Cardiac muscle cell (in vitro differentiated cells and primary cell): ENCODE results near the gene SND1. TPM values are rescaled to one million over a fixed set of nuclear protein-coding genes. Genes with fewer than 3 reads are reported as not detected.

Experiments
- DNase-seq, 2 donors: peaks; one replicate each; pipeline versions ENCODE4 v3.0.0 to v3.0.0-alpha.2; 2010 to 2017; ENCODE audit warnings: low read depth in 1 of 2, low spot score in 1 of 2
- H3K27ac ChIP-seq: fragments of 200-600 bp; sonication (generic); 2 replicates; pipeline ENCODE4 v1.5.1; 2016
- H3K27me3 ChIP-seq: fragments of 200-600 bp; sonication (generic); 2 replicates; pipeline ENCODE4 v1.6.0; 2016; ENCODE audit warnings: control low read depth
- H3K36me3 ChIP-seq: fragments of 200-600 bp; sonication (generic); 2 replicates; pipeline ENCODE4 v1.5.1; 2016; ENCODE audit warnings: control low read depth
- H3K4me1 ChIP-seq: fragments of 200-600 bp; sonication (generic); 2 replicates; pipeline ENCODE4 v1.8.1; 2017; ENCODE audit warnings: low read depth, mild to moderate bottlenecking, mixed run types
- H3K4me3 ChIP-seq: fragments of 200-600 bp; sonication (generic); 2 replicates; pipeline ENCODE4 v1.5.1; 2016; ENCODE audit warnings: mild to moderate bottlenecking
- H3K9me3 ChIP-seq: fragments of 200-600 bp; sonication (generic); 2 replicates; pipeline ENCODE4 v1.5.1; 2017; ENCODE audit warnings: low read depth, mild to moderate bottlenecking, control low read depth
- polyA plus RNA-seq: library from polyadenylated mRNA; unstranded; fragments of >200 nt; fragmentation: Nextera tagmentation; extraction: Ambion mirVana; gene quantifications from 2 replicates; pipeline ENCODE4 v1.2.1, GENCODE V29; 2016
- total RNA-seq: library from RNA; depleted of rRNA; stranded (reverse); fragments of >200 nt; gene quantifications from 2 replicates; pipeline ENCODE4 v1.2.3, GENCODE V29; 2016
- TF ChIP-seq, protein P1 (sequence below): IDR thresholded peaks from 2 replicates; pipeline ENCODE4 v1.5.1; 2012; ENCODE audit warnings: low read depth, mild to moderate bottlenecking, low read length

SND1 gene
- total and polyA plus RNA-seq, 2 experiments from 2014 or later, result 114 to 172 TPM

DNA sequence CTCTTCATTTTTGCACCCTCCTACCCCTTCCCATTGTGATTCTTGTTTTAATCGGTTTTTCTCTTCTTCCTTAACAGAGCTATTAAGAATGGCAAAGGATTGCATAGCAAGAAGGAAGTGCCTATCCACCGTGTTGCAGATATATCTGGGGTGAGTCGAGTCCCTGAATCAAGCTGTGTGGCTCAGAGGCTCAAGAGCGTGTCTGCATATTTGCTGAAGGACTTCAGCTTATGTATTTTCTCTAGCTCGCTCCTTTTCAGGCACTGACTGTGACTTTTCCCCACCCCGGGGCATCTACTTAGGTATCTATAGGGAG lies 252.6 kb downstream of the SND1 start:
- Histone ChIP-seq H3K4me3 (no peak overlapping the region), H3K27ac (no peak overlapping the region), H3K36me3 (no peaks in the 10 kb centered on the region), H3K9me3 (no peaks in the 10 kb centered on the region), H3K27me3 (no peaks in the 10 kb centered on the region), H3K4me1 (peaks cover 41% of the 10 kb centered on the region)
- TF ChIP-seq, protein P1, sequence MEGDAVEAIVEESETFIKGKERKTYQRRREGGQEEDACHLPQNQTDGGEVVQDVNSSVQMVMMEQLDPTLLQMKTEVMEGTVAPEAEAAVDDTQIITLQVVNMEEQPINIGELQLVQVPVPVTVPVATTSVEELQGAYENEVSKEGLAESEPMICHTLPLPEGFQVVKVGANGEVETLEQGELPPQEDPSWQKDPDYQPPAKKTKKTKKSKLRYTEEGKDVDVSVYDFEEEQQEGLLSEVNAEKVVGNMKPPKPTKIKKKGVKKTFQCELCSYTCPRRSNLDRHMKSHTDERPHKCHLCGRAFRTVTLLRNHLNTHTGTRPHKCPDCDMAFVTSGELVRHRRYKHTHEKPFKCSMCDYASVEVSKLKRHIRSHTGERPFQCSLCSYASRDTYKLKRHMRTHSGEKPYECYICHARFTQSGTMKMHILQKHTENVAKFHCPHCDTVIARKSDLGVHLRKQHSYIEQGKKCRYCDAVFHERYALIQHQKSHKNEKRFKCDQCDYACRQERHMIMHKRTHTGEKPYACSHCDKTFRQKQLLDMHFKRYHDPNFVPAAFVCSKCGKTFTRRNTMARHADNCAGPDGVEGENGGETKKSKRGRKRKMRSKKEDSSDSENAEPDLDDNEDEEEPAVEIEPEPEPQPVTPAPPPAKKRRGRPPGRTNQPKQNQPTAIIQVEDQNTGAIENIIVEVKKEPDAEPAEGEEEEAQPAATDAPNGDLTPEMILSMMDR, result no peak
- no peak for DNase-seq

DNA sequence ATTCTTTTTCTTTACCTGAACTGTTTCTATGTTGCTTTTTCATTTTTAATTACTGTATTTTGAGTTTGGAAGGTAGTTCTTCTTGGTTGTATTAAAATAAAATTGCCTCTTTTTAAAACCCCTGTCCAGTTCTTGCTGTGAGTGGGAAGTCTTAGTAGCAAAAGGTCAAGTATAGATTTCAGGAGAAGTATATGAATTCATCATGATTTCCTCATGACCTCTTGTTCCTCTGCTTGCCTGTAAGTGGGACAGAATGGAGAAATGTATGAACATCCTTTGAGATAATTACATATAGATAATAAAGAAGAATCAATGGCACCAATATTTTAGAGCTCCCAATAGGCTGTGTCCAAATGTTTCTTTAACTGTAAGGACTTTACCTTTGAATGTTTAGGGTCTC lies 253.0 kb downstream of the SND1 start:
- no peaks in the 10 kb centered on the region for H3K27me3 ChIP-seq
- H3K4me1 ChIP-seq, result peaks cover 41% of the 10 kb centered on the region
- TF ChIP-seq, protein P1, result no peak
- H3K9me3 ChIP-seq, result no peaks in the 10 kb centered on the region
- H3K36me3 ChIP-seq, result no peaks in the 10 kb centered on the region
- no peak overlapping the region for H3K4me3 ChIP-seq
- DNase-seq, result no peak
- no peak overlapping the region for H3K27ac ChIP-seq

DNA sequence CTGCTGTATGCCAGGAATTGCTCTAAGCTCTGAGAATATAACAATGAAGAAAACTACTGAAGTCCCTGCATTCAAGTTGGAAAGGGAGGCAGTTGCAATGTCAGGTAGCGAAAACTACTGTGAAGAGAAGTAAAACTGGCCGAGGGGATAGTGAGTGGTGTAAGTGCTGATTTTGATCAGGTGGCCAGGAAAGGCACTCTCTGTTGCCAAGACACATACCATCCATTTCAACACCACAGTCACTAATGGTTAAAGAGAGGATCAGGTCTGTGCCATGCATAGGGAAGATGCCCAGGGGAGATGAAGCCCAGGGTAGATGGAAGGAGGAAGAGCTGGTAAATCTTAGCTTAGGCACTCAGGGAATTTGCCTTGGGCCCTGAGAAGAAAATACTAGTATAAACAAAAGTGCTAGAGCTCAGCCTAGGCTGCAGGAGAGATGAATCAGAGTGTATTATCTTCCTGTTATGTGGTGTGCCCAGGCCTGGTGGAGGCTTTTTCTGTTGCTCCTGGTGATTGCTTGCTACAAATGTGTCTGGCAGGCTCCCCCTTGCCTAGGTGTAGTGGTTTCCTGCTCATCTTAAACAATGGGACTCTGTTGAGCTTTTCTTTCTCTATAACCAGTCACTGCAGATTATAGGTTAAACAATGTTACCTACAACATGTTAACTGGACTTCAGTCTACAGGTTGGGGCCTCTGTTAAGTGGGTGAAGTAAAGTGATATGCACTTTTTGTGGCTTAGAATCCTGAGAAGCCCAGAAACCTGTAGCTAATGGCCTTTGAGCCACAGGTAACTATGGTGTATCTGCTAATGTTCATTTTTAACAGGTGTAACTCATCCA lies 253.7 kb downstream of the SND1 start:
- no peaks in the 10 kb centered on the region for H3K9me3 ChIP-seq
- H3K4me1 ChIP-seq, result peaks cover 35% of the 10 kb centered on the region
- H3K27me3 ChIP-seq, result no peaks in the 10 kb centered on the region
- no peak overlapping the region for H3K4me3 ChIP-seq
- no peak for DNase-seq
- no peak overlapping the region for H3K27ac ChIP-seq
- H3K36me3 ChIP-seq, result no peaks in the 10 kb centered on the region
- TF ChIP-seq, protein P1, result no peak

DNA sequence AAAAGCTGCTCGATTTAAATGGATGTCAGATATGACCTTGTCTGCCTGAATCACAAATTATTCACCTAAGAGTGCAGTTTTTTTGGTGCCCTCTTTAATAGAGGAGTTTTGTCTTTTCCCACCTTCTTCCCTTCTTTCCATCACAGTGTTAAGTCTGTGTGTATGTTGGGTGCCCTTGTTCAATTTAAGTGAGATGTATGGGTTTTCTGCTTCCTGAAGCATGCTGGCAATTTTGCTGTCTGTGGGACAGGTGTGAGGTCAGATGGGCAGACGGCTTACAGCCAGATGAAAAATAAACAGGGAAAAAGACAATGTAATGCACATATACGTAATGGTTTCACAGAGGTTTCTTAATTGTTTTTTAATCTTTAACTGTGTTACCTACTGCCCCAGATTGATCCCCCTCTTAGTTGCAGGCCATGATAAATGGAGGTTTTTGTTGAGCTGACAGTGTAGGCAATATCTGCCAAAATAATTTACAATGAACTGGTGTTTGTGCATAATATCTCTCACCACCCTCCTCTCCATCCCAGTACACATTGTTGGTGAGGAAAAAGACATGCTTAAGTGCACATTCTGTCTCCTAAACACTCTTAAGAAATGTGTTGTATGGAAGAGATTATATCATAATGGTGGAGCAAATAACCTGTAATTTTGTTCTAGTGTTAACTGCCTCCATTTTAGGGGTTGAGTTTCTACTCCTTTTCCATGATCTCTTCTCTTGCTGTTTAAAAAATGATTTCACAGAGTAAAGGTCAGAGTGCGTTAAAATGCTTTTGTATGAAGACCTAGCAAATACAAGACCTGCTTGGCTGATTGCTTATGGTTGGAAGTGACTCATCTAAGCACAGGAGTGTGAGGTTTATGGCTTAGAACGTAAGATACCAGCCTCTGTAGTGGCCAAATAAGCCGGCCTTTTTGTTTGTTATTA lies 255.4 kb downstream of the SND1 start:
- no peaks in the 10 kb centered on the region for H3K9me3 ChIP-seq
- peaks cover 23% of the 10 kb centered on the region for H3K4me1 ChIP-seq
- H3K27me3 ChIP-seq, result no peaks in the 10 kb centered on the region
- H3K27ac ChIP-seq, result no peak overlapping the region
- no peaks in the 10 kb centered on the region for H3K36me3 ChIP-seq
- DNase-seq, result no peak
- no peak overlapping the region for H3K4me3 ChIP-seq
- TF ChIP-seq, protein P1, result no peak

DNA sequence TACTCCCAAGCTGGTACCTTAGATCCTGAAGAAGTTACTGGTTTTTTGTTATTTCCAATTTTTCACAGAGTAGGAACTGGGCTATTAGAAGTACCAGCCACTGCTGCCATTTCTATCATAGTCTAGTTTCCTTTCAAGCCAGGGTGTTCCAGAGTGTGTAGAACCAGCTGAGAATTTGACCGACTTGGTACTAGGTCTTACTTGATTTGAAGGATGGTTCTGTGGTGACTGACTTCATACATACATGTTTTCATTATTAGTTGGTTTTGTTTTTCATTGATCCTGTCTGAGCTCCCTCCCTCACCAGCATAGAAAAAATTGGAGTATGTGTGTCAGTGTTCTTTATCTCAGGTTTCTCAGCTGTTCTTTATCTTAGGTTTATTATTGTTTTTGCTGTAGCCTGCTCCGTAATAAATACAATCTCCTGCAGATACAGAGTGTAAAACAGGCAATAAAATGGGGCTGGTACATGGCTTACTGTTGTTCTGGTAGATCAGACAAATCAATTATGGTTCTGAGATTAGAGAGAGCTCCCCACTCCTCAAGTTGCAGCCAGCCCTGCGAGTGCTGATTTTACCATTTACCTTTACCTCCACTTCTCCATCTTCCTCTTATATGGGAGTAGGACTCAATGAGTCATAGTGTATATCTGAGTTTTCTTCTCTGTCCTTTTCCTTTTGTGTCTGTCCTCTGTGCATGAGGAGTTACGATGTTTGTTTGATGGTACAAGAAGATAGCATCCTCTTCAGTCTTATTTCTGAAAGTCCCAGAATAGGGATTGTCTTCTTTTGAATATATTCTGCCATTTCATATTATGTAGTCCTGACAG lies 256.6 kb downstream of the SND1 start:
- H3K36me3 ChIP-seq, result no peaks in the 10 kb centered on the region
- peaks cover 26% of the 10 kb centered on the region for H3K4me1 ChIP-seq
- no peak for DNase-seq
- no peaks in the 10 kb centered on the region for H3K27me3 ChIP-seq
- no peaks in the 10 kb centered on the region for H3K9me3 ChIP-seq
- H3K27ac ChIP-seq, result no peak overlapping the region
- H3K4me3 ChIP-seq, result no peak overlapping the region
- TF ChIP-seq, protein P1, result no peak
